HuH-7.5 (cell line): ENCODE measurements around the gene EGLN2.
"Not testable (repeated sequence)": the region's sequence is repeated elsewhere in the genome, so short reads cannot be mapped to it uniquely, and the experiment has no call there.

Source experiments
- DNase-seq: peaks from one replicate; pipeline ENCODE4 v3.0.0; 2011; ENCODE audit warnings: low spot score

EGLN2 gene

GRCh38 chr19:40776932-40777644 is 21.9 kb upstream of the EGLN2 start:
- DNase-seq: peak; percentile 81

- DNase-seq: no peak
Measured at GRCh38 chr19:40777645-40777936, 21.4 kb upstream of the EGLN2 start.

GRCh38 chr19:40777937-40778705 is 20.9 kb upstream of the EGLN2 start, which contains the start of gene RAB4B:
Gene RAB4B, plus strand, starts transcription at chr19:40778247. Its CDS starts 129 bp downstream, at chr19:40778376.
- DNase-seq: peak; percentile 93

GRCh38 chr19:40778706-40779284 is 20.2 kb upstream of the EGLN2 start:
- peak; percentile 87 for DNase-seq

DNA sequence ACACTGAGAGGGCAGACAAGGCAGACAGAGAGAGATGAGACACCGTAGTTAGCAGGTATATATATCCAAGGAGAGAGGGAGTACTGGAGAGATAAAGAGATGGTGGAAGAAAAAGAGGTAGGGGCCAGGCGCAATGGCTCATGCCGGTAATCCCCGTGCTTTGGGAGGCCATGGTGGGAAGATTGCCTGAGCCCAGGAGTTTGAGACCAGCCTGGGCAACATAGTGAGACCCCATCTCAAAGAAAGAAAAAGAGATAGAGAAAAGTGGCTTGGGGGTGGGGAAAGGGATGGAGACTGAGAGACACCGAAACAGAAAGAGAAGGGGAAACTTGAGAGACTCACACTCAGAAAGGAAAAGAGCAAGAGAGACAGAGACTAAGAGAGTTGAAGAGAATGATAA is 18.4 kb upstream of the EGLN2 start:
- DNase-seq: no peak

DNA sequence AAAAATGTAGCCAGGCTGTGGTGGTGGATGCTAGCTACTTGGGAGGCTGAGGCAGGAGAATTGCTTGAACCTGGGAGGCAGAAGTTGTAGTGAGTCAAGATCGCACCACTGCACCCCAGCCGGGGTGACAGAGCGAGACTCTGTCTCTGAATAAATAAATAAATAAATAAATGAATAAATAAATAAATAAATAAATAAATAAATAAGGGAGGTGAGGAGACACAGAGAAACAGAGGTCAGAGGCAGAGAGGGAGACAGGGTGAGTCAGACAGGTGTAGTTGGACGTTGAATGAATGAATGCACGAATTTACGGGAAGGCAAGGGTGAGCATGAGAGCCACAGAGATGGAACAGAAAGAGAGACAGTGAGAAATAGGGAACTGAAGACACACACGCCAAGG is 17.9 kb upstream of the EGLN2 start:
- no peak for DNase-seq

DNA sequence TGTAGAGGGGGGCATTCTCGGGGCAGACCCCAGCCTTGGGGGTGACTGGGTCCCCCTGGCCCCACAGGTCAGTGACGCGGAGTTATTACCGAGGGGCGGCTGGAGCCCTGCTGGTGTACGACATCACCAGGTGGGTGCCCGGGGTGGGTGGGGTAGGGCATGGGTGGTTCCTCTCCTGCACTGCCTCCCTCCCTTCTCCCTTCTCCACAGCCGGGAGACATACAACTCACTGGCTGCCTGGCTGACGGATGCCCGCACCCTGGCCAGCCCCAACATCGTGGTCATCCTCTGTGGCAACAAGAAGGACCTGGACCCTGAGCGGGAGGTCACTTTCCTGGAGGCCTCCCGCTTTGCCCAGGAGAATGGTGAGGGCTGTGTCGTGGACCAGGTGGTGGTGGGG is 15.3 kb upstream of the EGLN2 start:
- no peak for DNase-seq

DNA sequence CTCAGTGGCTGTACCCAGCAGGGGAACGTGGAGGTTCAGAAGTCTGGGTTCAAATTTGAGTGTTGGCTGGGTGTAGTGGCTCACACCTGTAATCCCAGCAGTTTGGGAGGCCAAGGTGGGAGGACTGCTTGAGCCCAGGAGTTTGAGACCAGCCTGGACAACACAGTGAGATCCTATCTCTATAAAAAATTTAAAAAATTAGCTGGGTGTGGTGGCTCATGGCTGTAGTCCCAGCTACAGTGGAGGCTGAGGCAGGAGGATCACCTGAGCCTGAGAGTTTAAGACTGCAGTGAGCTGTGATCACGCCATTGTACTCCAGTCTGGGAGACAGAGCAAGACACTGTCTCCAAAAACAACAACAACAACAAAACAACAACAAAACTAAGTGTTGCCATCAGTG is 14.8 kb upstream of the EGLN2 start:
- DNase-seq: not testable (repeated sequence)

GRCh38 chr19:40785526-40785925 is 13.5 kb upstream of the EGLN2 start:
- DNase-seq: no peak

DNA sequence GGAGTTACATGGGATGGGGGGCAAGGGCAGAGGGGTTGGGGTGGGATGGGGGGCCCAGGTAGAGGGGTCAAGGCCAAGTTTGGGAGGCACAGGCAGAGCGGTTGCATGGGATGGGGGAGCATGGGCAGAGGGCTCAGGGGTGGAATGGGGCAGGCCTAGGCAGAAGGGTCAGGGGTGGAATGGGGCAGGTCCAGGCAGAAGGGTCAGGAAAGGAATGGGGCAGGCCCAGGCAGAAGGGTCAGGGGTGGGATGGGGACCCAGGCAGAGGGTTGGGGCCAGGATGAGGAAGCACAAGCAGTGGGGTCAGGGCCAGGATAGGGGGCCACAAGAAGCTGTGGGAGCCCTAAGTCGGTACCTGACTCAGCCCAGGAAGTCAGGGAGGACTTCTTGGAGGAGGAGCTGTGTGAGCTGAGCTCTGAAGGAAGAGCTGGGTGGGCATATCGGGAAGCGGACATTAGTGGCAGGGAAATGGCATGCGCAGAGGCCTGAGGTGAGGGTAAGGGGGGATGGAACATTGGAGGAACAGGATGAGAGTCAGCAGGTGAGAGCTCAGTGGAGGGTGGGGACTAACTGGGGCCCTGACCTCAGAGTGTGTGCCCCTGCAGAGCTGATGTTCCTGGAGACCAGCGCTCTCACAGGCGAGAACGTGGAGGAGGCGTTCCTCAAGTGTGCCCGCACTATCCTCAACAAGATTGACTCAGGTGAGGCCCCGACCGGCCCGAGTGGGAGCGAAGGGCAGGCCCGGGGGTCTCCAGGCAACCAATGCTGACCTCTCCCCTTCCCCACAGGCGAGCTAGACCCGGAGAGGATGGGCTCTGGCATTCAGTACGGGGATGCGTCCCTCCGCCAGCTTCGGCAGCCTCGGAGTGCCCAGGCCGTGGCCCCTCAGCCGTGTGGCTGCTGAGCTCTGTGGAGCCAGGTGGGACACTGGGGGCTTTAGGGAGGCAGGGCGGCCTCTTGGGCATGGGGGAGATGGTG is 12.6 kb upstream of the EGLN2 start:
- no peak for DNase-seq

- no peak for DNase-seq
Measured at GRCh38 chr19:40791349-40791748, 7.6 kb upstream of the EGLN2 start.

DNA sequence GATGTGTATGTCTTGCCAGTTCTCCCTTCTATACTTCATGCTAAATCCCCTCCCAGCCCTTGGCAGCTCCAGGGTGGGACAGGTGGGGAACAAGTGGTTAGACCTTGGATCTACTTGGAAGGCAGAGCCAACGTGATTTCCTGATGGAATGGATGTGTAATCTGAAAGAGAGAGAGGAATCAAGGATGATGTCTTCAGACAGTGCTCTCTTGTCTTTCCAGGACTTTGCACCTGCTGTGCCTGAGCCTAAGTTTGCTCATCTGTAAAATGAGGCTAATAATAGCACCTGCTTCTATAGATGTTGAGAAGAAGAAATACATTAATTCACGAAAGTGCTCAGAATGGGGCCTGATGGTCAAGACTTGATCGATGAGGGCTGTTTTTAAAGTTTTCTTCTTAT is 7.0 kb upstream of the EGLN2 start:
- DNase-seq: no peak

- DNase-seq: no peak
Measured at GRCh38 chr19:40797166-40797962, 1.6 kb upstream of the EGLN2 start.

DNA sequence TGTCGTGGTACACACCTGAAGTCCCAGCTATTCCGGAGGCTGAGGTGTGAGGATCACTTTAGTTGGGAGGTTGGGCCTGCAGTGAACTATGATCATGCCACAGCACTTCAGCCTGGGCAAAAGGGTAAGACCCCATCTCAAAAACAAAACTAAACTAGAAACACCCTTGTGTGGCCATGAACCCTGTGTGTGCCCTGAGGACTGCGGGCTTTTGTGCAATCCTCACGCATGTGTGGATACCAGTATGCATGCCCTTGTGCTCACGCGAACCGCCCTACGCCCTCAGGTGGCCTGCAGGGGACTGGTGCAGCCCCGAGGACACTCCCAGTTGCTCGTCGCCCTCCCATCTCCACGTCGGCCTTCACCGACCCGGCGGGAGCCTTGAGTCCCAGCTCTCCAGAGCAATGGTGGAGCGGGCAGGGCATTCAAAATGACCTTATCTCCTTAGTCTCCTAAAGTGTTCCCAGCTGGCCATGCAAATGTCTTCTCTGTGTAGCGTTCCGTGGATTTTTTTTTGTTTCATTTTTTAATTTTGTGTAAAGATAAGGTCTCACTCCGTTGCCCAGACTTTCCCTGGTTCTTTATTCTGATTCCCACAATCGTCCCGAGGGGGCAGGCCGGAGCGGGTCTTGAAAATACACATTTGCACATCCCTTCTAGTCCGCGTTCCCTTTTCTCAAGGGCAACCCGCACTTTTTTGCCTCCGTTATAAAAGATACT is 868 bp upstream of the EGLN2 start:
- DNase-seq: peak; percentile 98

- DNase-seq: no peak
Measured at GRCh38 chr19:40799558-40800338, 757 bp downstream of the EGLN2 start.

- DNase-seq: no peak
Measured at GRCh38 chr19:40800339-40800996, 1.5 kb downstream of the EGLN2 start.

GRCh38 chr19:40800997-40801377 is 2.0 kb downstream of the EGLN2 start:
- DNase-seq: no peak

GRCh38 chr19:40801426-40802299 is 2.7 kb downstream of the EGLN2 start:
- DNase-seq: no peak
